ENCODE results near the gene LRRK2.

LRRK2 gene

DNA sequence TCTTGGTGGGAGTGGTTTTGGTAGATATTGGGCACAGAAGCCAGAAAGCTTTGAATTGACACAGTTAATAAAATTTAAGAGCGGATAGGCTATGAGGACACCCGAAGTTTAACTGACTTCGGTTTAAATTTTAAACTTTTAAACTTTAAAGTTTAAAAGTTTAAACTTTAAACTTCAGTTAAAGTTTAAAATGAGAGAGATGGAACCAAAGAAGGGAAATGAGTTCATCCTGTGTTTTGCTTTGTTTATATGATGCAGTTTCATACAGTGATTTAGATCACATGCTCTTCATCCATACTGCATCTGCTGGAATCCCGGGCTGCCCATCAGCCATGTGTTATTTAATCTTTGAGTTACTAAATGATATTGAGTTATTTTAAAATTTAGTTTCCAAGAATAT is 27.2 kb upstream of the LRRK2 start:
- TF ChIP-seq, protein P1, sequence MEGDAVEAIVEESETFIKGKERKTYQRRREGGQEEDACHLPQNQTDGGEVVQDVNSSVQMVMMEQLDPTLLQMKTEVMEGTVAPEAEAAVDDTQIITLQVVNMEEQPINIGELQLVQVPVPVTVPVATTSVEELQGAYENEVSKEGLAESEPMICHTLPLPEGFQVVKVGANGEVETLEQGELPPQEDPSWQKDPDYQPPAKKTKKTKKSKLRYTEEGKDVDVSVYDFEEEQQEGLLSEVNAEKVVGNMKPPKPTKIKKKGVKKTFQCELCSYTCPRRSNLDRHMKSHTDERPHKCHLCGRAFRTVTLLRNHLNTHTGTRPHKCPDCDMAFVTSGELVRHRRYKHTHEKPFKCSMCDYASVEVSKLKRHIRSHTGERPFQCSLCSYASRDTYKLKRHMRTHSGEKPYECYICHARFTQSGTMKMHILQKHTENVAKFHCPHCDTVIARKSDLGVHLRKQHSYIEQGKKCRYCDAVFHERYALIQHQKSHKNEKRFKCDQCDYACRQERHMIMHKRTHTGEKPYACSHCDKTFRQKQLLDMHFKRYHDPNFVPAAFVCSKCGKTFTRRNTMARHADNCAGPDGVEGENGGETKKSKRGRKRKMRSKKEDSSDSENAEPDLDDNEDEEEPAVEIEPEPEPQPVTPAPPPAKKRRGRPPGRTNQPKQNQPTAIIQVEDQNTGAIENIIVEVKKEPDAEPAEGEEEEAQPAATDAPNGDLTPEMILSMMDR (IDR thresholded peaks at IDR 0.05; ENCODE audit: insufficient read depth, low read length, missing control alignments), result no peak
- ChIA-PET CTCF (no interaction called here), POLR2A (no interaction called here)
- DNase-seq (ENCODE audit: low read depth, low spot score), result no peak
- H3K4me3 ChIP-seq (ENCODE audit: low read depth, low read length), result no peak overlapping the region

DNA sequence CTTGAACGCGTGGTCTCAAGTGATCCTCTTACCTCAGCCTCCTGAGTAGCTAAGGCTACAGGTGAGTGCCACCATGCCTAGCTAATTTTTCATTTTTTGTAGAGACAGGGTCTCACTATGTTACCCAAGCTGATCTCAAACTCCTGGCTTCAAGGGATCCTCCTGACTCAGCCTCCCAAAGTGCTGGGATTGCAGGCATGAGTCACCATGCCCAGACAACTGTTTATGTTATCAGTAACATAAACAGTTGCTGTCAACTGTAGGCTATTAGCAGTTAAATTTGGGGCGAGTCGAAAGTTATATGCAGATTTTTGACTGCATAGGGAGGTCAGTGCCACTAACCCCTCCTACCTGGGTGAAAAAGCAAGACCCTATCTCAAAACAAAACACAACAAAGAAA is 26.2 kb upstream of the LRRK2 start:
- no peak for DNase-seq (ENCODE audit: low read depth, low spot score)
- no peak overlapping the region for H3K4me3 ChIP-seq (ENCODE audit: low read depth, low read length)
- ChIA-PET POLR2A (no interaction called here), CTCF (no interaction called here)
- TF ChIP-seq, protein P1 (IDR thresholded peaks at IDR 0.05; ENCODE audit: insufficient read depth, low read length, missing control alignments), result no peak

DNA sequence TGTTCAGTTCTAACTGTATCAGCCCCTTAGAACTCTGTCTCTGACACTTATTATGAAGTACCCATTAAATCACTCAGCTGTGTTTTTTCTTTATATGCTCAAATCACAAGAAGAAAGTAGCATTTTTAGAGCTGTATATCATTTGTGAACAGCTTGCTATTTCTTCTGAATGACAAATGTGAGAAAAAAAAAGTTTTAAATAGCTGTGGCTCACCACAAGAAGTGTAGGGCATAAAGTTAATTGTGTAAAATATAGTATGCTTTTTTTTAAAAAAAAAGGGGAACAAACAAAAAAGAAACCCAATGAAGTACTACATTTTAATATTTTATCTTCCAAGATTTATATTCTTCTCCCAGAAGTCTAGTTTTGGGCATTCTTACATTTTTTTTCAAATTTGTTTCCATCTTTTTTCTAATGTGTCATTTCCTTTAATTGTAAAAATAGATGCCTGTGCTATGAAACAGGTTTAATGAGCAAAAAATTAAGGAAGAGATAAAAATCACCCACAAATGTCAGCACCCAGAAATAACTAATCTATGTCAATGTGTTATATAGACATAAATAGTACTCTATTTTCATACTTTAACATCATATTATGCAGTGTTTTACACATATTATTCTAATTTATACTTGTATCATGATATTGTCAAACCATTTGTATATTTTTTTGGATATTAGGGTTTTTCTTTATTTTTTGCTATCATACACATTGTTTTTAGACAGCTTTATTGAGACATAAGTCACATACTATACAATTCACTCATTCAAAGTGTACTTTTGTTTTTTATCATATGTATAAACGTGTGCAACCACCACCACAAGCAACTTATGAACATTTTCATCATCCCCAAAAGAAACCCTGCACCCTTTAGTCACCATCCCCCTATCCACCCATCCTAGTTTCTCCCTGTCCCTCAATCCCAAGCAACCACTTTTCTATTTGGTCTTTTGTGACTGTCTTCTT is 22.4 kb upstream of the LRRK2 start:
- TF ChIP-seq, protein P1 (IDR thresholded peaks at IDR 0.05; ENCODE audit: insufficient read depth, low read length, missing control alignments), result no peak
- CTCF ChIA-PET, result no interaction called here
- no peak overlapping the region for H3K4me3 ChIP-seq (ENCODE audit: low read depth, low read length)
- POLR2A ChIA-PET, result no interaction called here
- no peak for DNase-seq (ENCODE audit: low read depth, low spot score)

DNA sequence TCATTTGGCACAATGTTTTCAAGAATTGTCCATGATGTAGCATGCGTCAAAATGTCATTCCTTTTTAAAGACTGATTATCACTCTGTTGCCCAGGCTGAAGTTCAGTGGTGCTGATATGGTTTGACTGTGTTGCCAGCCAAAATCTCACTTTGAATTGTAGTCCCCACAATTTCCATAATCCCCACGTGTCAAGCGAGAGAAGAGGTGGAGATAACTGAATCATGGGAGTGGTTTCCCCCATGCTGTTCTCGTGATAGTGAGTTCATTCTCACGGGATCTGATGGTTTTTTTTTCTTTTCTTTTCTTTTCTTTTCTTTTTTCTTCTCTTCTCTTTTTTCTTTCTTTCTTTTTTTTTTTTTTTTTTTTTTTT is 21.8 kb upstream of the LRRK2 start:
- TF ChIP-seq, protein P1 (IDR thresholded peaks at IDR 0.05; ENCODE audit: insufficient read depth, low read length, missing control alignments), result no peak
- DNase-seq (ENCODE audit: low read depth, low spot score), result no peak
- no peak overlapping the region for H3K4me3 ChIP-seq (ENCODE audit: low read depth, low read length)
- ChIA-PET CTCF (no interaction called here), POLR2A (no interaction called here)

DNA sequence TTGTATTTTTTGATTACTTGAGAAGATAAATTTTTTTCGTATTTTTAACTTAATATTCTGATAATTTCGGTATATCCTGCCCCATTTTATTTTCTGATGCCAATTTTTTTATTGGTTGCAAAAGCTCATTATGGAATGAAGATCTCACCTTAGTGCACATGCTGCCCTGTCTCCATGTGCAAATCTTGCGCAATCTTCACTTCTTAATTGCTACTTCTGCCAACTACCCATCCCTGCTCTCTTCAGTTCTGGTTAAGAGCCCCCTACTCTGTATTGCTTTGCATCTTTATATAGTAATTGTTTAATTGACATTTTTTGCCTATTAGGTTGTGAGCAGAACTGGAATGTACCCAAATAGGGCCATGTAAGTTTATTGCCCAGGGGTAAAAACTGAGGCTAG is 20.5 kb upstream of the LRRK2 start:
- ChIA-PET CTCF (no interaction called here), POLR2A (no interaction called here)
- TF ChIP-seq, protein P1 (IDR thresholded peaks at IDR 0.05; ENCODE audit: insufficient read depth, low read length, missing control alignments), result no peak
- no peak for DNase-seq (ENCODE audit: low read depth, low spot score)
- H3K4me3 ChIP-seq (ENCODE audit: low read depth, low read length), result no peak overlapping the region

DNA sequence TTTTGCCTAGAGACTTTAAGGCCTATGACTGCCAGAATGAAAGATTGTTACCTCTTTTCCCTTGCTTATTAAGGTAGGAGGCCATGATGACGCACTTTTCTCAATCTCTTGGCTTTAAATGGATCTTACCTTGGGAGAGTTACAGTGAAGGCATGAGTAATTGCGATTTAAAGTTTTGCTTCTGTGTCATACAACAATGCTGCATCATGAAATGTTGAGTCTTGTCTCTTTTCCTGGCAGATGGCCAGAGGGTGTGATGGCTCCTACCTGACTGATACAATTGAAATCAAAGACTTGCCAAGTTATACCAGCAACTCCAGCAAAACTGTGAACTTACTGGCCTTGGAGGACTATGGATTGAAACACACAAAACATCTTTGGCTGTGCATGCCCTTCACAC is 17.2 kb upstream of the LRRK2 start:
- DNase-seq (ENCODE audit: low read depth, low spot score), result no peak
- CTCF ChIA-PET, result no interaction called here
- H3K4me3 ChIP-seq (ENCODE audit: low read depth, low read length), result no peak overlapping the region
- TF ChIP-seq, protein P1 (IDR thresholded peaks at IDR 0.05; ENCODE audit: insufficient read depth, low read length, missing control alignments), result no peak
- POLR2A ChIA-PET, result no interaction called here

All from AG04449 (cell line).